ENCODE data around the gene IZUMO2. TPM values are rescaled to one million over a fixed set of nuclear protein-coding genes. Genes with fewer than 3 reads are reported as not detected.

Gene IZUMO2
- total and polyA plus RNA-seq, 12 donors: not detected

DNA sequence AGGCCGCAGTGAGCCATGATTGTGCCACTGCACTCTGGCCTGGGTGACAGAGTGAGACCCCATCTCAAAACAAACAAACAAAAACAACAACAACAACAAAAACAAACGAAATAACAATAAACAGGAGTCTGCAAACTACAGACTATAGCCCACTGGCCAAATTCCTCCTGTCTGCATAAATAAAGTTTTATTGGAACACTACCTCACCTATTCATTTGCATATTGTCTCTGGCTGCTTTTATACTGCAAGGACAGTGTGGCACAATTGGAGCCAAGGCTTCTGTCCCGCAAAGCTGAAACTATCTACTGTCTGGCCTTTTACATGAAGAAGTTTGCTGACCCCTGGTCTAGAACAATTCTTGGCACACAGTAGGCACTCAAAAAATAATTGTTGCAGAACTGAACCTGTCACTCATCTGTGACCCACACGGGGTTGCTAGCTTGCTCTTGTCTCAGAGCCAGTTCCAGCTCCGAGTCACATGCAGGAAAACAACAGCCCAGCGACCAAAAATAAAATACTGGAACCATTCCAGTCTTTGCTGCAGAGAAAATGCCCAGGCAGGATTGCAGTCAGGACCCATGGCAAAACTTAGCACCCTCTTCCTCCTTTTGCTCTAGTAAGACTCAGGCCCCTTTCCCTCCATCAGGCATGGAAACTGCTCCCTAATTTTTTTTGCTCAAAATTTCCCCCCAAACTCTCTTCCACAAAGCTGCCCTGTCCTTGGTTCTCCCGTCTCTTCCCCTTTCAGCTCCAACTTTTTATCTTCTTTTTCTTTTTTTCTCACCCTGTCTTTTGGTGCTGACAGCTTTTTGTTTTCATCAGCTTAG is 35.6 kb upstream of the IZUMO2 start:
- TF ChIP-seq CTCF (IDR thresholded peaks at IDR 0.05): no peak
- TF ChIP-seq POLR2A (IDR thresholded peaks at IDR 0.05): no peak
- DNase-seq: peak in 4 of 7 donors; percentile 19 to 53 (median 44)
- Histone ChIP-seq H3K4me1 (replicated peaks in 1 of 2) (peaks cover 9 to 13% of the 10 kb centered on the region in 2 donors), H3K27me3 (peaks cover 25% of the 10 kb centered on the region), H3K9me3 (replicated peaks in 1 of 3) (no peaks in the 10 kb centered on the region), H3K36me3 (replicated peaks in 1 of 2) (no peaks in the 10 kb centered on the region), H3K27ac (no peak overlapping the region), H3K4me3 (no peak overlapping the region)
- 19 to 30% (median 27%) methylated on average over 7 of the region's 7 CpGs for WGBS, 4 donors
- intact Hi-C loops (cut with DNase I): no loop called here

DNA sequence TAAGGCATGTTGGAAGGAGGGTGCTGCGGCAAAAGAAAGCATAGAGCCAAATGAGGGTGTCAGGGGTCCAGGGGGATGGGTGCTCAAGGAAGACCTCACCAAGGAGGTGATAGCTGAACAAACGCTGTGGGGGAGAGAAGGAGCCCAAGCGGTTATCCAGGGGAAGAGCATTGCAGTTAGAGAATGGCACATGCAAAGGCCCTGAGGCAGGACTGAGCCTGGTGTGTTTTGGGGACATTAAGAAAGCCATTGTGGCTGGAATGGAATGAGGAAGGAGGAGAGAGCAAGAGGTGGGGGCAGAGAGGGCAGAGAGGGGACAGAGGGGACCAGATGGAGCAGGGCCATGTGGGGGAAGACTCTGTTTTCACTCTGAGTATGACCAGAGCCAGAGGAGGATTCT is 34.3 kb upstream of the IZUMO2 start:
- Histone ChIP-seq H3K4me3 (no peak overlapping the region), H3K27me3 (peaks cover 12% of the 10 kb centered on the region), H3K27ac (no peak overlapping the region), H3K9me3 (replicated peaks in 1 of 3) (no peaks in the 10 kb centered on the region), H3K4me1 (replicated peaks in 1 of 2) (peaks cover 9 to 13% of the 10 kb centered on the region in 2 donors), H3K36me3 (replicated peaks in 1 of 2) (no peaks in the 10 kb centered on the region)
- 63 to 69% (median 67%) methylated on average over 3 of the region's 3 CpGs for WGBS, 4 donors
- TF ChIP-seq POLR2A (IDR thresholded peaks at IDR 0.05) (no peak), CTCF (IDR thresholded peaks at IDR 0.05) (no peak)
- intact Hi-C loops (cut with DNase I): no loop called here
- DNase-seq: no peak

DNA sequence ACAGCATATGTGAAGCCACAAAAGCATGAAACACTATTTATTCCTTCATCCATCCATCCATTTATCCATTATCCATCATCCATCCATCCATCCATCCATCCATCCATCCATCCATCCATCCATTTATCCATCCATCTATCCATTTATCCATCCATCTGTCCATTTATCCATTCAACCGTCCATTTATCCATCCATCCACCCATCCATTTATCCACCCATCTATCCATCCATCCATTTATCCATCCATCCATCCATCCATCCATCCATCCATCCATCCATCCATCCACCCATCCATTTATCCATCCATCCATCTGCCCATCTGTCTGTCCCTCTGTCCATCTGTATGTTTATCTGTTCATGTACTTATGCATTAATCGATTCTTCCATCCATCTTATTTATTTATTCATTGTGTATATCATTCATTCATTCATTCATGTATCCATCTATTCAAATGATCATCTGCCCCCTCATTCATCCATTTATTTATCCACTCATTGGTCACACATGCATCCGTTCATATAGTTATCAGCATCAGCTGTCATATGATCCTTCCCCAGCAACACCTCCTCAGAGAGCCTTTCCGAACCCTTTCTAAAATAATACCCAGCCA is 33.3 kb upstream of the IZUMO2 start:
- intact Hi-C loops (cut with DNase I): no loop called here
- WGBS, 4 donors: 58 to 73% (median 67%) methylated on average over 4 of the region's 4 CpGs
- H3K27me3 ChIP-seq: peaks cover 4% of the 10 kb centered on the region

More for the DNA sequence above, 33.3 kb upstream of the IZUMO2 start:
- no peak overlapping the region for H3K27ac ChIP-seq
- no peaks in the 10 kb centered on the region for H3K36me3 ChIP-seq (replicated peaks in 1 of 2)
- peaks cover 9 to 13% of the 10 kb centered on the region in 2 donors for H3K4me1 ChIP-seq (replicated peaks in 1 of 2)
- no peak for TF ChIP-seq CTCF (IDR thresholded peaks at IDR 0.05)
- TF ChIP-seq POLR2A (IDR thresholded peaks at IDR 0.05): no peak
- H3K9me3 ChIP-seq (replicated peaks in 1 of 3): no peaks in the 10 kb centered on the region
- DNase-seq: no peak
- no peak overlapping the region for H3K4me3 ChIP-seq
